Inflammatory macrophage treated with lipopolysaccharide for 1 hour (primary cell): ENCODE results near the gene DYNC2I2.
A peak's percentile ranks its signal among the peaks of the same experiment; 100 is the strongest.
"Not testable (repeated sequence)": the region's sequence is repeated elsewhere in the genome, so short reads cannot be mapped to it uniquely, and the experiment has no call there.

ENCODE experiments used
- DNase-seq, 2 donors: peaks; one replicate each; pipeline ENCODE4 v3.0.0-alpha.2; 2020 to 2022

DYNC2I2 gene

DNA sequence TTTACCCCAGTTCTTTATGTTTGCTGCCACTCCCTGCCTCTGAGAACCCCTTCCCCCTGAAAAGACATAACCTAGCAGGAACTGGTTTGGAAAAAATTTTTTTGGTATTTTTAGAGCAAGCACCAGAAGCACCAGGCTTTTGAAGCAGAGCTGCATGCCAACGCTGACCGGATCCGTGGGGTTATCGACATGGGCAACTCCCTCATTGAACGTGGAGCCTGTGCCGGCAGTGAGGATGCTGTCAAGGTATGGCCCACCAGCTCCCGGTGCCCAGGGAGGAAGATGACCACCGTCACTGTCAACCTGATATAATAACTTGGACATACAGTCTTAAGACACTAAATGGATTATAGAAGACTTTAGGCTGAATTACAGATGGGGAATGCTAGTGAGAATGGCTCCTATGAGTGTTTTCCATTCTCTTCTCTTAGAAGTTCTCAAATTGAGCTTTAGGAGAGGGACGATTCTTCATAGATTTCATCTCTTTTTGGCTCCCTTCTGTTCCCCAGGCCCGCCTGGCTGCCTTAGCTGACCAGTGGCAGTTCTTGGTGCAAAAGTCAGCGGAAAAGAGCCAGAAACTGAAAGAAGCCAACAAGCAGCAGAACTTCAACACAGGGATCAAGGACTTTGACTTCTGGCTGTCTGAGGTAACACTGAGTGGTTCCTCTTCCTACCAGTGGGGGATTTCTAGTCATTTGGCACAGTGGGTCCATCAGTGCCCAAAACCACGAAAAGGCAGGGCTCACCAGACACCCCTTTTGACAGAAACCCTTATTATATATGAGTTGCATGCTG is 44.9 kb downstream of the DYNC2I2 start:
- peak in 1 of 2 donors; percentile 2 for DNase-seq

DNA sequence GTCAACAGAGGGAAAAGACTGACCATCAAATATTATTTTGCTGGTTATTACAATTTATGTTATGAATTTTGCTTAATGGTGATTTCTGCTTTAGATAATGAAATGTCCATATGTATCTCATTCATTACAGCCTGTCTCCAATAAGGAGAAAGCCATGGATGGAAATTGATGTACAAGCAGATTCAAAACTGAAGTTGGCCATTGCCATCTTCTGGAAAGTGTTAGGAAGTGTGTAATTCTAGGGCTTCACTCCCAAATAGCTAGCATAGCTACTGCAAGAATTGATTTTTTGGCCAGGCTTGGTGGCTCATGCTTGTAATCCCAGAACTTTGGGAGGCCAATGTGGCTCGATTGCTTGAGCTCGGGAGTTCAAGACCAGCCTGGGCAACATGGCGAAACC is 45.8 kb downstream of the DYNC2I2 start:
- DNase-seq = no peak

GRCh38 chr9:128607642-128608350 is 48.9 kb downstream of the DYNC2I2 start:
- DNase-seq = no peak

DNA sequence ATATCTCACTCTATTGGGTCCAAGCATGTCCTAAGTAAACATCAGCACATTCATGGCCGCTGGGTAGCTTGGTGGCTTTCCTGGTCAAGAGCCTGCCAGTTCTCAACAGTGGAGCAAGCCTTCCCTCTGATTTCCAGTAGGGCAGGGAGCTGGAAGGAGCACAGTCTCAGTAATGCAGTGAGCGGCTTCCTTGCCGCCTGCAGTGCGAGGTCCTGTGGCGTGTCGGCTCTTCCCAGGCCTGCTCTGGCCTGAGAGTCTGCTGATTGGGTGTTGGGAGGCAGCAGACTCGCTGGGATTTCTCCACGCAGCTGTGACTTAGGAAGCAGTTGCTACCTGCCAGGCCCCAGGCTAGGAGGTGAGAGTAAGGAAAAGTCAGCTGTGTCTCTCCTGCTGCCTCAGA is 53.0 kb downstream of the DYNC2I2 start:
- no peak for DNase-seq

GRCh38 chr9:128600099-128600498 is 56.5 kb downstream of the DYNC2I2 start:
- DNase-seq = no peak

DNA sequence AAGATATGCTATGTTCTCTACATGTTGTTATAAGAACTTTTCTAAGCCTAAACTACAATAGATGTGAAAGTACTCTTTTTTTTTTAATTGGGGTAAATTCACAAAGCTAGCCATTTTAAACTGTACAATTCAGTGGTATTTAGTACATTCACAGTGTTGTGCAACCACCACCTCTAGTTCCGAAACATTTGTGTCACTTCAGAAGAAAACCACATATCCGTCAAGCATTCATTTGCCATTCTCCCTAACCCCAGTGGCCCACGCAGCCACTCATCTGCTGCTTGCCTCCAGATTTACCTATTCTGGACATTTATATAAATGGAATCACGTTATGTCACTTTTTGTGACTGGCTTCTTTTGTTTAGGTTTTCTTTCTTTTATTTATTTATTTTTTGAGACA is 61.2 kb downstream of the DYNC2I2 start:
- DNase-seq = no peak

DNA sequence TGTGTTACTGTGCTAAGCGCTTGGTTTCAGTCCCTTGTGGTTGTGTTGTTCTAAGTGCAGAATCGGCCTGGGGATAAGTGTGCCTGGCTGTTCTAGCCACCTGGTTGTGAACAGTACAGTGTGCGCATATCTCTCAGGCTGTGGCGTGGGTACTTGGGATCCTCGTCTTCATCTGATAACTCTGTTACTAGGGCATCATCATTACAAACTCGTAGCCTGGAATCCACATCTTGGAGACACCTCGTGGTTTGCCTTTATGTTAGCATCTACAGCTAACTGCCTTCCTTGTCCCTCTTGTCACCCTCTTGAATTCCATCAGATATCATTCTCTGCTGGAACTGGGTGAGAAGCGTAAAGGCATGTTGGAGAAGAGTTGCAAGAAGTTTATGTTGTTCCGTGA is 62.8 kb downstream of the DYNC2I2 start:
- DNase-seq = no peak

DNA sequence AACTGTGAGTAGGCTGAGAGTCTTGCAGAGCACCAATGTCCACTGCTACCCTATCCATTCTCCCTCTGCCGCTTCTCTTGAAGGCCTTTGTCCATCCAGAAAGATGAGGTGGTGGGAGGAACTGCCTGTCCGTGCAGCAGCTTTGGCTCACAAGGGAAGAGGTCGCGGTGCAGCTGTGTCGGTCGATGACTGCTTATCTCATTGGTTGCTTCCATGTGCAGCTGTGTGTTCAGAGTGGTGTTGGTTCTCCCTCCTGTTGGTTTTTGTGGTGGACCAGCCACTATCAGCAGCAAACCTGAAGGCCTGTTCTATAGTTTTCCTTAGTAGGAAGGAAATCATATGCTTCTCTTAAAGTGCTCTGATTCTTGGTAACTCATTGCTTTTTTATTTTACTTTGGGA is 63.6 kb downstream of the DYNC2I2 start:
- DNase-seq = no peak

DNA sequence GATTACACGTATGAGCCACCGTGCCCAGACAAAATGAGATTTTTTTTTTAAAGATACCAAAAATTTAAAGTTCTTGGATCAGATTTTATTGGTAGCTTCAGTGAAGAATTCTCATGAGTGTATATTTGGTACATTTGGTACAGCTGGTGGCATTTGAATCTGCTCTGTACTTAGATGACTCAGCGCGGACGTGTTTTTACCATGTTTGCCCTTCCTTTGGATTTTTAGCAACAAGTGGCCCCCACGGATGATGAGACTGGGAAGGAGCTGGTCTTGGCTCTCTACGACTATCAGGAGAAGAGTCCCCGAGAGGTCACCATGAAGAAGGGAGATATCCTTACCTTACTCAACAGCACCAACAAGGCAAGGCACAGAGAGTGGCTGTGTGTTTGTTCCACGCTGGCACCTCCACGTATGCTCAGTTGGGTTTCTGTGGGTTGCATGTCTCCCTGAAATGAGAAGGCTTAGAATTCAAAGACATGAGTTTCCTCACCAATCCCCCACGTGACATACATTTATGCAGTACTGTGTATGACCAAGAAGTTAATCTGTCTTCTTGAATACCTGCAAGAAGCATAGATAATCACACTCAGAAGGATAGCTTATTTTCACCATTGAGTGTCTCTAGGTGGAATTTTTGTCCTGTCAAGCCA is 67.9 kb downstream of the DYNC2I2 start:
- DNase-seq = no peak

DNA sequence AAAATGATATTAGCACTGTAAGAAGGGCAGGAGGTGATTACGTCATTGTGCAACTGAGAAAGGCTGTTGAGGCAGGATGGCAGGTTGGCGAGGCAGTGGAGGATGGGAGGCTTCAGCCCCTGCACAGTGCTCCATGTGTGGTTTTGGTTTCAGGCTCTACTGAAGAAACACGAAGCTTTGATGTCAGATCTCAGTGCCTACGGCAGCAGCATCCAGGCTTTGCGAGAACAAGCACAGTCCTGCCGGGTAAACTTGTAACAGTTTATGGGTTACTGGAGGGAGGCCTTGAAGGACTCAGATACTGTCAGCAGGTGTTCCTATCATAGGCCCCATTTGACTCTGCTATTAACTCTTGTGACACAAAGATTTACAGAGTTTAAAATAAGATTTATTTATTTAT is 69.2 kb downstream of the DYNC2I2 start:
- no peak for DNase-seq

DNA sequence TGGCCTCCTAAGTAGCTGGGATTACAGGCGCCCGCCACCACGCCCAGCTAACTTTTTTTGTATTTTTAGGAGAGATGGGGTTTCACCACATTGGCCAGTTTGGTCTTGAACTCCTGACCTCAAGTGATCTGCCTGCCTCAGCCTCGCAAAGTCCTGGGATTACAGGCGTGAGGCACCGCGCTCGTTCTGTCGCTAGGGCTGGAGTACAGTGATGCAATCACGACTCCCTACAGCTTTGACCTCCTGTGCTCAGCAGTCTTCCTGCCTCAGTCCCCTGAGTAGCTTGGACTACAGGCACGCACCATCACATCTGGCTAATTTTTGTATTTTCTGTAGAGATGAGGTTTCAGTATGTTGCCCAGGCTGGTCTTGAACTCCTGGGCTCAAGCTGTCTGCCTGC is 69.7 kb downstream of the DYNC2I2 start:
- DNase-seq = not testable (repeated sequence)

DNA sequence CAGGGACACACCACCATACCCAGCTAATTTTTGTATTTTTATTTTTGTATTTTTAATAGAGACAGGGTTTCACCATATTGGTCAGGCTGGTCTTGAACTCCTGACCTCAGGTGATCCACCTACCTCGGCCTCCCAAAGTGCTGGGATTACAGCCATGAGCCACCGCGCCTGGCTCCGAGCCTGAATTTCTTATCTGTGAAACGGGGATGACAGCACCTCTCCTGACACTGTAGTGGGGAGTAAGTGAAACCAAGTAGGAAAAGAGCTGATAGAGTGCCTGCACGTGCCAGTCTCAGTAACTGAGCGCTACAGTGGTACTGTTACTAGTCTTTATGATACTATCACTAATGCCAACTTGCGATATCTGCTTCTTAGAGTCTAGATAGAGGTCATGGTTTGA is 71.5 kb downstream of the DYNC2I2 start:
- DNase-seq = not testable (repeated sequence)
